ES-I3 (cell line): ENCODE results near the gene ADPRH.
"Not testable (repeated sequence)": the region's sequence is repeated elsewhere in the genome, so short reads cannot be mapped to it uniquely, and the experiment has no call there.

ENCODE experiments used
- H3K36me3 ChIP-seq: 2 replicates; pipeline ENCODE4 v1.6.1; 2013; ENCODE audit warnings: mild to moderate bottlenecking, low read length, control low read depth, moderate library complexity; ENCODE audit not compliant: insufficient read depth
- H3K4me1 ChIP-seq: 2 replicates; pipeline ENCODE4 v1.6.1; 2013; ENCODE audit warnings: mild to moderate bottlenecking, control low read depth, low read length; ENCODE audit not compliant: insufficient read depth
- H3K9ac ChIP-seq: 2 replicates; pipeline ENCODE4 v1.6.1; 2013; ENCODE audit warnings: low read depth, mild to moderate bottlenecking, low read length, moderate library complexity
- H3K9me3 ChIP-seq: 2 replicates; pipeline ENCODE4 v1.6.1; 2013; ENCODE audit warnings: mild to moderate bottlenecking, low read length, moderate library complexity; ENCODE audit not compliant: control insufficient read depth, insufficient read depth

Gene ADPRH

GRCh38 chr3:119553823-119554415, 25.4 kb upstream of the ADPRH start:
- Histone ChIP-seq H3K36me3 (no peaks in the 10 kb centered on the region), H3K4me1 (no peaks in the 10 kb centered on the region), H3K9ac (no peak overlapping the region), H3K9me3 (no peaks in the 10 kb centered on the region)

- no peaks in the 10 kb centered on the region for H3K4me1 ChIP-seq
- H3K9me3 ChIP-seq = no peaks in the 10 kb centered on the region
- no peaks in the 10 kb centered on the region for H3K36me3 ChIP-seq
- H3K9ac ChIP-seq = no peak overlapping the region
Measured at GRCh38 chr3:119555309-119555735, 24.0 kb upstream of the ADPRH start.

- H3K9ac ChIP-seq = no peak overlapping the region
- no peaks in the 10 kb centered on the region for H3K9me3 ChIP-seq
- no peaks in the 10 kb centered on the region for H3K4me1 ChIP-seq
- no peaks in the 10 kb centered on the region for H3K36me3 ChIP-seq
Measured at GRCh38 chr3:119555929-119556328, 23.4 kb upstream of the ADPRH start.

DNA sequence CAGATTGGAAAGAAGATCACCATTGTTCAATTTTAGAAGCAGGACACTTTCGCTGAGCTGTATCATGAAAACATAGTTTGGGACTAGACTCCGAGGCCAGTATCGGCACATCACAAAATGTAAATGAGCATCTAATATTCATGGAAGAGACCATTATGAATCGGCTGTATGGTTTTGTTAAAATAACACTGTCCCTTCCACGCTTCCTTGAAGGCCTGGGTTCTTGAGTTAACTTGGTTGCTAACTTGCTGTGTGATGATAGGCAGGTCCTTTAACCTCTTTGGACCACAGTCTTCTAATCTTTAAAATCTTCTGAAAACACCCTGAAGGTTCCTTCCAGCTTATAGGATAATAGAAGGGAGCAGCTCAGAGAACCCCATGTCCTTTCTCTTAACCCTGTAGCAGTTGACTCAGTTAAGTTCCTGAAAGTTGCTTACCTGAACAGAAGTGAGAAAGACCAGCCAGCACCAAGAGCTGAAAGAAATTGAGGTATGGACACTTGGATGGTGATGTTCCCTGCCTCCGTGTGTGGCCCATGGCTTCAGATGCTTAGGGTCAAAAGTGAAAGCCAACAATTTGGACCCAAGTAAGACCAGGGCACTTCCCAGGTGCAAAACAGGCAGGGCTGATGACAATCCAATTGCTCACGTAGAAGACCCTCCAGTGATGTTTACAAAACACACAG, 22.0 kb upstream of the ADPRH start:
- no peaks in the 10 kb centered on the region for H3K9me3 ChIP-seq
- no peaks in the 10 kb centered on the region for H3K36me3 ChIP-seq
- no peak overlapping the region for H3K9ac ChIP-seq
- H3K4me1 ChIP-seq = 0 out of 2 replicates have a peak, but pooled peaks cover under 1% of the 10 kb centered on the region

DNA sequence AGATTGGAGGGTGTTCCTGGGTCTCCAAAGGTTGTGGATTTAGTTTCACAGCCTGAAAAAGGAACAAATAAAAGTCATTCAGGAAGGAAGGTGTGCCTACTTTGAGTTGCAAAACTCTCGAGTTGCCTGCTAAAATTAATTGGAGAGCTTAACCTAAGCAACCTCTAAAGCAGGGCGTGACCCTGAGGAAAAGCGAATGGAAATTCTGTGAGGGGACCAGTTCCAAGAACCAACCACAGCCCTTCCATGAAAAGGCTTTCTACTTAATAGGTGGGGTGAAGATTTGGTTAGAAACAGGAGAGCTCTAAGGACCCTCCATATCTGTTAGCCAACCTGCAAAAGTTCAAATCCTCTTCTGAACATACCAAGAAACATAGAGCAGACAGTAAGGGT, 21.4 kb upstream of the ADPRH start:
- Histone ChIP-seq H3K9ac (no peak overlapping the region), H3K4me1 (0 out of 2 replicates have a peak, but pooled peaks cover 6% of the 10 kb centered on the region), H3K9me3 (no peaks in the 10 kb centered on the region), H3K36me3 (no peaks in the 10 kb centered on the region)

- Histone ChIP-seq H3K4me1 (0 out of 2 replicates have a peak, but pooled peaks cover 6% of the 10 kb centered on the region), H3K9ac (no peak overlapping the region), H3K9me3 (no peaks in the 10 kb centered on the region), H3K36me3 (no peaks in the 10 kb centered on the region)
Measured at GRCh38 chr3:119558626-119559317, 20.5 kb upstream of the ADPRH start.

- Histone ChIP-seq H3K4me1 (0 out of 2 replicates have a peak, but pooled peaks cover 6% of the 10 kb centered on the region), H3K9me3 (no peaks in the 10 kb centered on the region), H3K36me3 (no peaks in the 10 kb centered on the region), H3K9ac (no peak within 1 kb of the TSS)
Measured at GRCh38 chr3:119559441-119559963, 19.8 kb upstream of the ADPRH start, which contains the start of gene CD80. CD80 (minus strand) TSS chr3:119559614; CDS start chr3:119557728, 1,886 bp downstream.

DNA sequence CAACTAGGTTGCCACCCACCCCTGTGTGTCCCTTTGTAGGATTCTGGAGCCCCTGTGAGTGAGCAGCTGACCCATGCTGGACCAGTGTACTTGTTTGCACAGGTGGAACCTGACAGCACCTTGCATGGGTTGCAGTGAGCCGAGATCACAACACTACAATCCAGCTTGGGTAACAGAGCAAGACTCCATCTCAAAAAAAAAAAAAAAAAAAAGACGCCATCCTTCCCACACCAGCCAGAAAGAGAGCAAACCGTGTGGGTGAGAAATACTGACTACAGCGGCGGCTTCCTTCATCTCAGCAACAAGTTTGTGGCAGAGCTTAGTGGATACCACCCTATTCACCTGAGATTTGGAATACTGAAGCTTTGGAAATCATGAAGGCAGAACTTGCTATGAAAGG, 19.1 kb upstream of the ADPRH start:
- H3K9ac ChIP-seq = no peak overlapping the region
- H3K4me1 ChIP-seq = 0 out of 2 replicates have a peak, but pooled peaks cover 6% of the 10 kb centered on the region

GRCh38 chr3:119562307-119562961, 16.9 kb upstream of the ADPRH start:
- no peak overlapping the region for H3K9ac ChIP-seq

More for the DNA sequence above, 19.1 kb upstream of the ADPRH start:
- Histone ChIP-seq H3K9me3 (no peaks in the 10 kb centered on the region), H3K36me3 (no peaks in the 10 kb centered on the region)

DNA sequence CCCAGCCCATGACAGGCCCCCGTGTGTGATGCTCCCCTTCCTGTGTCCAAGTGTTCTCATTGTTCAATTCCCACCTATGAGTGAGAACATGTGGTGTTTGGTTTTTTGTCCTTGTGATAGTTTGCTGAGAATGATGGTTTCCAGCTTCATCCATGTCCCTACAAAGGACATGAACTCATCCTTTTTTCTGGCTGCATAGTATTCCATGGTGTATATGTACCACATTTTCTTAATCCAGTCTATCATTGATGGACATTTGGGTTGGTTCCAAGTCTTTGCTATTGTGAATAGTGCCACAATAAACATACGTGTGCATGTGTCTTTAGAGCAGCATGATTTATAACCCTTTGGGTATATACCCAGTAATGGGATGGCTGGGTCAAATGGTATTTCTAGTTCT, 16.0 kb upstream of the ADPRH start:
- H3K36me3 ChIP-seq, H3K9ac ChIP-seq, H3K4me1 ChIP-seq, H3K9me3 ChIP-seq: not testable (repeated sequence)

More at GRCh38 chr3:119562307-119562961, 16.9 kb upstream of the ADPRH start:
- no peaks in the 10 kb centered on the region for H3K9me3 ChIP-seq
- H3K4me1 ChIP-seq = 0 out of 2 replicates have a peak, but pooled peaks cover 6% of the 10 kb centered on the region
- no peaks in the 10 kb centered on the region for H3K36me3 ChIP-seq

DNA sequence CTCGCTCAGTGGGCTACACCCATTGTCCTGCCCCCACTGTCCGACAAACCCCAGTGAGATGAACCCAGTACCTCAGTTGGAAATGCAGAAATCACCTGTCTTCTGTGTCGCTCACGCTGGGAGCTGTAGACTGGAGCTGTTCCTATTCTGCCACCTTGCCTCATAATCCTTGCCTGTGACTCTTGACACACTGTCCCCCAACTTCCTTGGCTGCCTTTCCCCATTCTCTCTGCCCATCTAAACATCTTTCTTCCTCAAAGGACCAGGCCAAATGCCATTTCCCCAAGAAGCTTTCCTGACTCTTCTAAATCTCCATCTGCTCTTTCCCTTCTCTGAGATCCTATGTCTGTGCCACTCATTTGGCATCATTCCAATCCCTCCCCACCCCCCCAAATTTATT, 10.1 kb upstream of the ADPRH start:
- H3K9me3 ChIP-seq = no peaks in the 10 kb centered on the region
- no peaks in the 10 kb centered on the region for H3K36me3 ChIP-seq
- no peaks in the 10 kb centered on the region for H3K4me1 ChIP-seq
- H3K9ac ChIP-seq = no peak overlapping the region

- Histone ChIP-seq H3K9me3 (no peaks in the 10 kb centered on the region), H3K9ac (no peak overlapping the region), H3K36me3 (no peaks in the 10 kb centered on the region), H3K4me1 (no peaks in the 10 kb centered on the region)
Measured at GRCh38 chr3:119570229-119570628, 9.1 kb upstream of the ADPRH start.

DNA sequence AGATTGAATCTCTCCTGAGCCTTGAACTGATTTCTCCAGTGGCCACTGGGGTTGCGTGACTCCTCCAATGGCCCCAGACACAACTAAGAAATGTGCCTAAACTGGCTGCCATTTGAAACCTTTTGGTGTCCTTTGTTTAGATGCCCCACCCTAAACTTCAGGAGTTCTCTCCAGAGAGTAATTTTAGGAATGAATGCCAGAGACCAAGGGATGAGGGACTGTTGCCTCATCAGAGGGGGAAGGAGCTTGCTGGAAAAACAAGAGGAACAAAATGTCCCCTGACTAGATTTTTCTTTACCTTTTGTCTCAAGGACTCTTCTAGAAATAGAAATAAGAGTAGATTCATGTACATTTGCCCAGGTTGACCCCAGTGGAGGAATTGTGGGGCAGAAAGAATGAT, 8.1 kb upstream of the ADPRH start:
- Histone ChIP-seq H3K36me3 (no peaks in the 10 kb centered on the region), H3K9ac (no peak overlapping the region)

DNA sequence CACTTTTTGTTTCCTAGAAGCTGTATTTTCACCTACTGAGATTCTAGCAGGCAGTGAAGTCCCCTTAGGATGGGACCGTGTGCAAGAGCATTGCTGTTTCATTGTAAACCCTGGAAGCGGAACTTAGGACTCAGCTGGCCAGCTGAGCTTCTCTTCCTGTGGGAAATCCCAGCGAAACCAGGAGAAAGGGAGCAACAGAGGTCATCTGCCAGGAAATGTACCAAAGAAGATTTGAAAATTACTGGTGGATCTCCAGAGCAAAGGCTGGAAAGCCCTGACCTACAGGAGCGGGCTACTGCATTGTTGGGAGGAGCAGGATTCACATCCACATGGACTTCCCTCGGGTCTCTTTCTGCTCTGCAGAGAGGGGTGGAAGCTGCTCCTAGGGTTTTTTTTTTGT, 7.6 kb upstream of the ADPRH start:
- H3K4me1 ChIP-seq = no peaks in the 10 kb centered on the region
- no peaks in the 10 kb centered on the region for H3K36me3 ChIP-seq
- no peak overlapping the region for H3K9ac ChIP-seq
- no peaks in the 10 kb centered on the region for H3K9me3 ChIP-seq

More for the DNA sequence above, 8.1 kb upstream of the ADPRH start:
- no peaks in the 10 kb centered on the region for H3K4me1 ChIP-seq
- no peaks in the 10 kb centered on the region for H3K9me3 ChIP-seq
